ENCODE measurements around the gene NINJ1. TPM values are rescaled to one million over a fixed set of nuclear protein-coding genes. Genes with fewer than 3 reads are reported as not detected.

Gene NINJ1
- total RNA-seq, 1 donor from 2014 or later: 11.0 TPM

GRCh38 chr9:93159601-93160471, 25.8 kb upstream of the NINJ1 start:
- no peak overlapping the region for H3K4me3 Mint-ChIP-seq
- no peak overlapping the region for H3K27ac Mint-ChIP-seq
- no peaks in the 10 kb centered on the region for H3K27me3 Mint-ChIP-seq
- ATAC-seq (ENCODE audit: low read depth) (peak; percentile 98), DNase-seq (peak; percentile 70)
- H3K9me3 Mint-ChIP-seq: no peaks in the 10 kb centered on the region
- H3K4me1 Mint-ChIP-seq: peaks cover 7% of the 10 kb centered on the region
- no peaks in the 10 kb centered on the region for H3K36me3 Mint-ChIP-seq (ENCODE audit: low read depth)
- TF ChIP-seq CTCF (IDR thresholded peaks at IDR 0.05): peak; percentile 88
- ChIA-PET CTCF (interaction anchor here (2.5 kb wide), 1 partner anchor 143 kb away, joined by 13 read pairs; no protein-coding TSS in a partner anchor), POLR2A (no interaction called here)
- intact Hi-C loops (cut with micrococcal nuclease): loop anchor here (1.0 to 10.0 kb wide), 6 partner anchors 26 to 803 kb away; partner anchors contain the start of gene NINJ1

- Mint-ChIP-seq H3K27me3 (no peaks in the 10 kb centered on the region), H3K4me1 (peaks cover 7% of the 10 kb centered on the region), H3K9me3 (no peaks in the 10 kb centered on the region), H3K4me3 (no peak overlapping the region), H3K27ac (no peak overlapping the region), H3K36me3 (ENCODE audit: low read depth) (no peaks in the 10 kb centered on the region)
- POLR2A ChIA-PET: interaction anchor here (1.5 kb wide), 1 partner anchor 22 kb away, joined by 5 read pairs; the partner anchor contains the start of gene NINJ1
- CTCF ChIA-PET: interaction anchor here (0.7 kb wide), 1 partner anchor 48 kb away, joined by 3 read pairs; no protein-coding TSS in a partner anchor
- ATAC-seq (ENCODE audit: low read depth) (peak; percentile 13), DNase-seq (no peak)
- intact Hi-C loops (cut with micrococcal nuclease): no loop called here
- TF ChIP-seq CTCF (IDR thresholded peaks at IDR 0.05): no peak
These were observed 22.5 kb upstream of the NINJ1 start for GRCh38 chr9:93156475-93157008.

GRCh38 chr9:93155716-93156474, 21.8 kb upstream of the NINJ1 start:
- no peaks in the 10 kb centered on the region for H3K36me3 Mint-ChIP-seq (ENCODE audit: low read depth)
- TF ChIP-seq CTCF (IDR thresholded peaks at IDR 0.05): no peak
- intact Hi-C loops (cut with micrococcal nuclease): no loop called here
- H3K9me3 Mint-ChIP-seq: no peaks in the 10 kb centered on the region
- ChIA-PET CTCF (no interaction called here), POLR2A (no interaction called here)
- no peak overlapping the region for H3K4me3 Mint-ChIP-seq
- H3K4me1 Mint-ChIP-seq: peaks cover 7% of the 10 kb centered on the region
- H3K27me3 Mint-ChIP-seq: no peaks in the 10 kb centered on the region
- DNase-seq (no peak), ATAC-seq (ENCODE audit: low read depth) (no peak)
- H3K27ac Mint-ChIP-seq: no peak overlapping the region

- H3K4me3 Mint-ChIP-seq: no peak overlapping the region
- DNase-seq: no peak
- POLR2A ChIA-PET: no interaction called here
- no peaks in the 10 kb centered on the region for H3K4me1 Mint-ChIP-seq
- no peaks in the 10 kb centered on the region for H3K9me3 Mint-ChIP-seq
- no peak overlapping the region for H3K27ac Mint-ChIP-seq
- no peaks in the 10 kb centered on the region for H3K36me3 Mint-ChIP-seq (ENCODE audit: low read depth)
- ATAC-seq (ENCODE audit: low read depth): peak; percentile 31
- no peak for TF ChIP-seq CTCF (IDR thresholded peaks at IDR 0.05)
- no peaks in the 10 kb centered on the region for H3K27me3 Mint-ChIP-seq
- intact Hi-C loops (cut with micrococcal nuclease): no loop called here
- CTCF ChIA-PET: no interaction called here
These were observed 20.3 kb upstream of the NINJ1 start for GRCh38 chr9:93154293-93154903.
